SIG-M5 (cell line): ENCODE results near the gene PRELID1.

Experiments
- DNase-seq: peaks from one replicate; lab custom pipeline; 2025; lab: John Stamatoyannopoulos, UW

PRELID1 gene

DNA sequence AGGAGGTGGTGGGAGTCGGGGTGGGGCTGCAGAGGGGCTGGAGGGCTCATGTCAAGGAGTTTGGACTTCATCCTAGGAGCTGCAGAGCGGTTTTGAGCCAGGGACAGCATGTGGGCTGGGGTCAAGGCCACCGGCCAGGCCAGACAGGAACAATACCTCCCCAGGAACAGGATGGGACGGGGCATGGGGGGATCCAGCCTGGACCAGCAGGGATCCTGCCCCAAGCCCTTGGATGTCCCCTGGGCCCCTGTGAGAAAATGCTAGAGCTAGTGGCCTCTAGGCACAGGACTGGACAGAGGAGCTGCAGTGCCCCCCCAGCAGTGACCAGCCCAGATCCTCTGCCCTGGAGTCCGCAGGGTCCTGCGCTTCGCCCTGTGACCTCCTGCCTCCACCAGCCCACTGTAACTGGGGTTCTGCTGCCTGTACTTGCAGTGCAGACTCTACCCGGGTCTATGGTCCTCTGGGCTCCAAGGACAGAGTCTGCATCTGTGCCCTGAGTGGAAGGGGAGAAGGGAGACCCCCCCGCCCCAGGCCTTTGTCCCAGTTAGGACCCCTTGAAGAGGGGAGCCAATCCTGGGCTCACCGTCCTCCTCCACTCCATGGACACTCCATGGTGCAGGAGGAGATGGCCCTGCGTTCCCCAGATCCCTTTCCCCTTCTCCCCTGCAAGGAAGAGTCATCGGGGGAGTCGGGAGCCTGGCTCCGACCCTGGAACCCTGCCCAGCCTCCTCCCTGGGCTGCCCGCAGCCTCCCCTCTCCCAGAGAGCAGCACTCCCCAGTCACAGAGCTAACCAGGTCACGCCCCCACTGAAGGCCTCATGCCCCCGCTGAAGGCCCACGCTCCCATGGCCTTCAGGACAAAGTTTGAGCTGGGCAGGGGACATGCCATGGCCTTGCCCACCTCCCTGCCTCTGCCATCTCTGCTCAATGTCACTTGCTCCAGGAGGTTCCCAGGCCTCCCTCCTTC, 11.1 kb downstream of the PRELID1 start:
- DNase-seq: no peak

DNA sequence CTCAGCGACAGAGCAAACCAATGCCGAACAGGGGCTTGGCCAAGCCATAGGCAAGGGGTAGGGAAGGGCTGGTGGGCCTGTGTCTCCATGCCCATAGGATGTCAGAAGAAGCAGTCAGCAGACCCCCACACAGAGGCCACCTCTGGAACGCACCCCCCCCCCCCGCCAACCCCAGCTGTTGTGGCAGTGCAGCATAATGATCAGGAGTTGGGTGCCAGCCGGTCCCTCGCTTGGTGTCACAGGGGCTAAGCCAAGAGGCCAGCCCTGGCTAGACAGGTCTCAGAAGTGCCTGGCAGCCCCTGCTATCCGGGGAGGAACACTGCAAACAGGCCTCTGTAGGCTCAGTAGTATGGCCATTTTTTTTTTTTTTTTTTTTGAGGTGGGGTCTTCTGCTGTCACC, 11.8 kb downstream of the PRELID1 start:
- no peak for DNase-seq

DNA sequence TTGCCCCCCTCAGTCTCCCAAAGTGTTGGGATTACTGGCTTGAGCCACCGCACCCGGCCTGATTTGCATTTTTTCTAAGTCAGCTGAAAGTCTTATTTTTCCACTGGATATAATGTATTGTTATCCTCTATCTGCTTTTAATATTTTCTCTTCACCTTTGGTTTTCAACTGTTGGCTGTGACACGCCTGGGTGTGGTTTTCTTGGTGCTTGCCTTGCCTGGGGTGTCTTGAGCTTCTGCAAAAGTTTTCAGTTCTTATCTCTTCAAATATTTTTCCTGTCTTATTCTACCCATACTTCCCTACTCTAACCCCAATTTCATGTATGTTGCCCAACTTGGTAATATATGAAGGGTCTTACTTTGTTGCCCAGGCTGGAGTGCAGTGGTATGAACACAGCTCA, 12.4 kb downstream of the PRELID1 start:
- no peak for DNase-seq

DNA sequence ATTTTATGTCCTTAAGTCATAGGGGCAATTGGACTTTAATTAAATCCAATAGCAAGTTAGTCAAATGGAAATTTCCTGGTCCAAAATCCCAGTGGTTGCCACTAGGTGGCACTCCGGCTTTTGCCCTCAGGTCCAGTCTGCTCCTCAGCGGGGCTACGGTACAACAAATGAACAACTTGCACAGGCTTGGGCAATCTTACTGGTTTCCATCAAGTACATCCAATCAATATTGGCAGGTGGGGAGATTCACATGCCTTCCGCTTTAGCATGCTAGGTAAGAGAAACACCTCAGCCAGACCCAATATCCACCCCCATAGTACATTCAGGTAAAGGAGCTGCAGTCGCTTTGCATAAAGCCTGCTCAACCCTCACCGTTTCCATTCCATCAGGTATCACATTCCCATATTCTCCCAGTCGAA, 14.4 kb downstream of the PRELID1 start:
- DNase-seq: no peak

DNA sequence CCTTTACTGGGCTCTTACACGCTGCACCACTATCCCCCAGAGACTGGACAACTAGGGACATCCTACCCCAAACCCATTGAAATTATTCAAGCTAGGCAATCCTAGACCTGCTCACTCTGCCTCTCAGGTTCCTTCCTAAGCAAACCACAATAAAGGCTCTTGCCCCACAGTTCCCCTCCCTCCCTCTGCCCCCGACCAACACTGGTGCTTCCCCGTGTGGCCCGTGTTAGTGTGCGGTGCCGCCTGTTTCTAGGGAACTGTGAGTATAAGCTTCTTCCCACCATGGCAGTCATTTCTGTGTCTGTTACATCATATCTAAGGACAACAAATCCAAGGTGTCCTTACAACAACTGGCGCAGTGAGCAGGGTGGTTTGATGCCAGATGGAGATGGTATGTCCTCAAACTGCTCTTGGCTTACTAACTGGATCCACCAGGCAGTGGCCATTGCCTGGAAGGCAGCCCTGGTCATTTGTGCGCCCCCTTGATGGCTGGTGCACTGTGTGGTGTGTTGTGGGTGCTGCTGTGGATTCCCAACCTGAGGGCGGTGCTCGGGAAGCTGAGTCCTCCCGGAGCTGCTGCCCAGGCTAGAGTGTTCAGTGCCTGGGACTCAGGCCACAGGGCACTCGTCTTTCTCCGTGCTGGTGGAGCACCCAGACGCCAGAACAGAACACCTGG, 16.5 kb downstream of the PRELID1 start:
- no peak for DNase-seq

DNA sequence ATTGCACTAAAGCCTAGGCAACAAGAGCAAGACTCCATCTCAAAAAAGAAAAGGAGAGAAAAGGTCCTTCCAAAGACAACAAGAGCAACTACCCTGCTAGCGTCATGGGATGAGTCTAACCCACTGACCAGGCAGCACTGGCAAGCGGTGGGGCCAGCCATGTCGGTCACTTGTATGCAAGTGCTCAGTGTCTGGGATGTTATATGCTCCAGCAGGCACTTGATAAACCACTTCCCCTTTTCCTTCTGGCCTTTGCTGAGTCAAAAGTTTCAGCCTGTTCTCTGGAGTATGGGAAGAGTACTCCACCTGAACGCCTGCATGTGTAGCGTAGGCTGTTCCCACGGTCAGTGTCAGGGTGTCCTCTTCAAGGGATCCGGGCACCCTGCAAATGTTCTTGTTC, 17.3 kb downstream of the PRELID1 start:
- DNase-seq: no peak

DNA sequence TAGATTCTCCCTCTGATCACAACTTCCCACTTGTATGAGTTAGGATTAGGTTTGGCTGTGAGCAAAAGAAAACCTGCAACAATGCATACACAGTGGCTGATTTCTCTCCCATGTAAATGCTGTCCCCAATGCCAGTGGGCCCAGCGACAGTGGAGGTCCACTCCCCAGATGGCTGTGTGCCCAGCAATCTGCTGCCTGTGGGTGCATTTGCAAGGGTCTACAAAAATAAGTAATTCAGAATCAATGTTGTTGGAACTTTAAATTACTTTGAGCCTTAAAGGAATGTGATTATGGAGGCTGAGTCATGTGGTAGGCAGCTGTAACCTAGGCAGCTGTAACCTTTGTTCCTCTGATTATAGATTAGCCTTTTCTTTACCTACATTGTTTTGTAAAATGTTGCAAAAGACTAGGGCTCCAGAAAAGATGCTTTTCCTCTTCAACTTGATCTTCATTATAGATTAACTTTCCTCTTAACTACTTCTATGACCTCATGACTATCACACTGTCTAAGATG, 22.3 kb downstream of the PRELID1 start:
- DNase-seq: no peak

DNA sequence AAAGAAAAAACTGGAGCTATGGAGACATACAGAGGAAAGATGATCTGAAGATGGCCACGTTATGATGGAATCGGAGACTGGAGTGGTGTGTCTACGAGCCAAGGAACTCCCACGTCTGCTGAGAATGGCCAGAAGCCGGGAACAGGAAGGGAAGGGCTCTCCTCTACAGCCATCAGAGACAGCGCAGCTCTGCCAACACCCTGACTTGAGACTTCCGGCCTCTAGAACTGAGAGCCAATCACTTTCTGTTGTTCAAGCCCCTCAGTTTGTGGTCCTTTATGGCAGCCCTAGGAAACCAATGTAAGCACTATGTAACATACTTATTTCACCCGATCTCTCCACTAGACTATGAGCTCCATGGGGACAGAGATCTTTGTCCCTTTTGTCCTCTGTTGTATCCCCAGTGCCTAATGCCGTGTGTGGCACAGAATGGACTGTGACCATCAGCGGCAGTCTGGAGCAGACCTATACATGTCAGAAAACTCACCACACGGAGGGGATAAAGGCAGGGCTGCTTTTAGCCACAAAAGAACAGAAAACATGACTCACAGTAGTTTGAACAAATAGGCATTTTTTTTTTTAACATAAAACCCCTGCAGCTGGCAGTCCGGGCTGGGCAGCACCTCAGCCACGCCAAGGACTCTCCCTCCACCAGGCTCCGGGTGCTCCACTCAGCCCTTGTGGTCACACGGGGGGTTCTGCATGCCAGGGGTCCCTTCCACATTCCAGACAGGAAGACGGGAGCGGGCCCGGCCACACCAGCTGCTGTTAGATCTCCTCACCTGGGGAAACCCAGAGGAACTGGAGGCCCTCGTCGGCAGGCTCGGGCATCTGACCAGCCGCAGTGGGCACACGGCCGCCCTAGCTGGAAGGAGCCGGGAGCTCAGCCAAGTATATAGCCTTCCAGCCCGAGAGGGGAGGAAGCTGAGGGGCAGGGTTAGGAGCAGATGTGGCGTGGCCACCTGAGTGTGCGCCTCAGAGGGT, 24.2 kb downstream of the PRELID1 start:
- DNase-seq: no peak

DNA sequence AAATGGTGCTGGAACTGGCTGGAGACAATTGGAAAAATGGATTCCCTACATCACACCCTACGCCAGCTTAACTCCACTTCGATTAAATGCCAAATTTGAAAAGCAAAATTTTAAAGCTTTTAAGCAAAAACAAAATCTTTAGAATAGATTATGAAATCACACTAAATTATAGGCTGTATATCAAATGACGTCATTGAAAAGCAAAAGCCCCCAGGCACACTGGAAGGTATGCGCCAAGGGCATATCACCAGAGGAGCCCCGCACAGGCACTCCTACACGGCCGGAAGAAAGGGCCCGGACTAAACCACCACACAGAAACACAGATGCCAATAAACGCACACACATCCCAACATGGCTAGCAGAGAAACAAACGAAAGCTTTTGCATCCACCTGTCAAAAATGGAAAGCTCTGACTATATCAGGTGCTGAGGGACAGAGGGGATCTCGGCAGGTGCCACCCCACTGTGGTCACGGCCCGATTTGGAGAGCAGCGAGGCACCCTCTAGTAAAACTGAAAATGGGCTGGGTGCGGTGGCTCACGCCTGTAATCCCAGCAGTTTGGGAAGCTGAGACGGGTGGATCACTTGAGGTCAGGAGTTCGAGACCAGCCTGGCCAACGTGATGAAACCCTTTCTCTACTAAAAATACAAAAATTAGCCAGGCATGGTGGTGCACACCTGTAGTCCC, 25.1 kb downstream of the PRELID1 start:
- DNase-seq: no peak

DNA sequence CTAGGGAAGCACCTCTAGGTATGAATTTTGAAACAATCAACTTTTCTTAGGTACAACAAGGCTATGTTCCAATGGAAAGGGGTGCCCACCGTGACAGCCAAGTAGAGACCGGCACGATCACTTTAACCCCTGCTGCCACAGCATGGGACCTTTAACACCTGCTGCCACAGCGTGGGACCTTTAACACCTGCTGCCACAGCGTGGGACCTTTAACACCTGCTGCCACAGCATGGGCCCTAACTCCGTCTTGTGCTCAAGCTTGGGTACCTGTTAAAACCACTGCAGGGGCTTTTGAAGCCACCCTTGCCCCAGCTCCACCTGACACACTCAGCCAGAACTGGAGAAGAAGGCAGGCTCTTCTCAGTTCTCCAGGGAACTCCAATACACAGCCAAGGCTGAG, 26.3 kb downstream of the PRELID1 start:
- no peak for DNase-seq

DNA sequence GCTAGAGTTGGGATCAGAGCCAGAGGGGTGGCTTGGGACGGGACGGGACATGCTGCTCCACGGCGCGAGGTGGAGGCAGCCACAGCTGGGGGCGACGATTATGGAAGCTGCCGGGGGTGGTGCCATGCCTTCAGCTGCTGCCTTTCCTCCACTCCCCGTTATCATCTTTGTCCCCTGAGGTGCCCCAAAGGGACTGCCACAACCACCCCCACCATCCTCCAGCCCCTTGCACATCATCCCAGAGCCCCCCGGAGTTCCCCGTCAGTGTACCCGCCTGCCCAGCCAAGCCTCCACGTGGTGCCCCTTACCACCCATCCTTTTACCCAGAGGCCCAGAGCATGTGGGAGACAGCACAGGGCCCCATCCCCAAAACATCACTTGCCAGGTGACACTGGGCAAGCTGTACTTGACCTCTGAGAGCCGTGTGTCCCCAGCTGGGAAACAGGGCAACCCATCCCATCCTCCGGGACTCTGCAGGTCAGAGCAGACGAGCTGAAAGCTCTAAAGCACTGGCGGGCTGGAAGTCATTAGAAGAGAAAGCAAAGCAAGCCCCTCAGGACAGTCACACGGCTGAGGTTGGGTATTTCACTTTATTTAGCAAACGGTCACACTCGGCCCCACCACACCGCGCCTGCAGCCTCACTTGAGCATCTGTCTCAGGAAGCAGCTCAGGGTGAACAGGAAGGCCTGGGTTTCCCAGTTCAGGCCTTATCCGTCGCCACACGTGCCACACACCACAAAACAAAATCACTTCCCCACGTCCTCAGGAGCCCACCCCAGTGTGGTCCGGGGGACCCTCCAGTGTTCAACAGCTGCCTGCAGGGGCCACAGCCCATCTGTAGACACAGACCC, 27.6 kb downstream of the PRELID1 start:
- DNase-seq: no peak

DNA sequence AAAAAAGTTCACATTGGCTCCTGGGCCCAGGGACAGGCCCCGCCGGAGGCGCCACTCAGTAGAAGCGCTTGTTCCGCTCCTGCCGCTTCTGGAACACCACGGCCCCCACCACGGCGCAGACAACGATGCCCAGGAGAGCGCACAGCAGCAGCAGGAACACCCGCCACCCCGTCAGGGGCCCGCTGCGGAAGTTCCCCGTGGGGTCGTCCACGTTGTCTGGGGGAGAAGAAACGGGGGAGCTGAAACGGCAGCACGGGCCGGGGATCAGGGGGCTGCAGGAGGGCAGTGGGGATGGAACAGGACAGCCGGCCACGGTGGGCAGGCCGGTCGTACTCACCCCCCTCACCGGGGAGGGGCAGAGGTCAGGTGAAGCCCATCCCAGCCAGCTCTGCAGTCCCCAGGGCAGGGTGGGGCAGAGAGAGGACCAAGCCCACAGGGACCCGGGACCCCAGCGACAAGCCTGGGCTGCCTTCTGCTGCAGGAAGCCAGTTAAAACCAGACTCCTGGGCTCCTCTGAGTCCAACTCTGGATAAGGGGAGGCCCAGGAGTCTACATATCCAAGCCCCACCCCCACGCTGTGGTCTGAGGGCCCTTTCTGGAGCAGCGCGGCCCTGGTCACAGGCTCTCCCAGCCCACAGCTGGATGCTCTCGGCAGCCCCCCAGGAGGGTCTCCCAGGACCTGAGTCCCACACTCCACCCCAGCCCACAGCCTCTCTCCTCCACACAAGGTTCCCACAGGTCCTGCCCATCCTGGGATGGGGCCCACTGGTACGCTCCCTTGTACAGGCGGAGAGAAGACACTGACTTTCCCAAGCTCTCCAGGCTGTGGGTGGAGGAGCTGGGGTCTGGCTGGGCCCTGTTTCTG, 28.7 kb downstream of the PRELID1 start:
- DNase-seq: no peak

DNA sequence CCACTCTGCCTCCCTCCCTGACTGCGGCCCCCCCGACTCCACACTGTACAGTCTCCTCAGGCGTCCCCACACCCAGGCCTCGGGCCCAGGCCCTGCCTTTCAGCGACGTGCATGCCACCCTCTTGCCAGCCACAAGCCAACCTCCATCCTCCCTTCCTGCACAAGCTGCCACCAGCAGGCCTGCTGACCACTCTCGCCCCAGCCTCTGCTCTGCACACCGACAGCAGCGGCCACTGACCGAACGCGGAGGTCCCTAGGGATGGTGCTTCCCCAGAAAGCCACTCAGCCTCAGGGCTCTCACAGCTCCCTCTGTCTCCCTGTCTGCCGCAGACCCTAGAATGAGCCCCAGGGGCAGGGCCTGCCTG, 29.3 kb downstream of the PRELID1 start:
- DNase-seq: no peak

DNA sequence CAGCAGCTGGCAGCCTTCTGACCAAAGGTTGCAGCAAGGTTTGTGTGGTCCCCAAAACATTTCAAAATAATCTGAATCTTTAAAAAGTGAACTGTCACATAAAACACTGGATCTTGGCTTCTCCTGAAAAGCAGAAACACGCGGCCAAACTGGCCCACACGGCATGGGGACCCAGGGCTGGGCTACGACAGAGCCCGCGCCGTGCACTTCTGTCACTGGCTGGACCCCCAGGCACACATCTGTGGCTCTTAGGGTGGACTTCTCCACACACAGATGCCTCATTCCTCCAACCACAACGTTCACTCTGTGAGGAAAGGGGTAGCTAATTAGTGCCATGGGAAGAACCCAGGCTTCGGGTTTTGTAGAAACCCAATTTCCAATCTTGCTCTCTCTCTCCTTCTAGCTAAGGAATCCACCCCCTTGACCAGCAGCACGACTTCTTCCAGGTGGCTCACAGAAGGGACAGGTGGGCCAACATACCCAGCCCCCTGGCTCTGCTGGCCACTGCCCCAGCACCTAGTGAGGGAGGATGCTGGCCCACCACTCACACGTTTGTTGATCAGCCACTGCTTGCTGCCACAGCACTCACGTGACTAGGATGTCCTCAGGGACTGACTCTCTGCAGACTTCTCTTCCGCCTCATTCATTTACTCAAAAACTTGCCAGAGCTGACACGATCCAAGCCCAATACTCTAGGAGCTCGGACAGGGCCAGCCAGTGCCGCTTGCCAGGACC, 30.0 kb downstream of the PRELID1 start:
- DNase-seq: no peak

DNA sequence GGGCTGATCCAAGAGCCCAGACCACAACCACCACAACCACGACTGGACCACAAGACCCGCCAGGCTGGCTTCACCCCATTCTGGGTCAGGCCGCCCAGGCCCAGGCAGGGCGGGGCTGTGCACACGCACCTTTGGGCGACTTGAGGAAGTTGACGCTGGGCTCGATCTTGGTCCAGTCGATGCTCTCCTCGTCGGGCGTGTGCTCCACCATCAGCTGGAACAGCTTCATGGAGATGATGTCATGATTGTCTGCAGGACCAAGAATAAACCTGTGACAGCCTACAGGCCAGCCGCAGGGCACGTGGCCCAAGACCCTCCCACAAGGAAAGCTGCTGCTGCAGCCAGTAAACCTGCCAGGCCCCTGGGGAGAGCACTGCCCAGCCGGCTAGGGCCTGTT, 30.6 kb downstream of the PRELID1 start:
- no peak for DNase-seq

DNA sequence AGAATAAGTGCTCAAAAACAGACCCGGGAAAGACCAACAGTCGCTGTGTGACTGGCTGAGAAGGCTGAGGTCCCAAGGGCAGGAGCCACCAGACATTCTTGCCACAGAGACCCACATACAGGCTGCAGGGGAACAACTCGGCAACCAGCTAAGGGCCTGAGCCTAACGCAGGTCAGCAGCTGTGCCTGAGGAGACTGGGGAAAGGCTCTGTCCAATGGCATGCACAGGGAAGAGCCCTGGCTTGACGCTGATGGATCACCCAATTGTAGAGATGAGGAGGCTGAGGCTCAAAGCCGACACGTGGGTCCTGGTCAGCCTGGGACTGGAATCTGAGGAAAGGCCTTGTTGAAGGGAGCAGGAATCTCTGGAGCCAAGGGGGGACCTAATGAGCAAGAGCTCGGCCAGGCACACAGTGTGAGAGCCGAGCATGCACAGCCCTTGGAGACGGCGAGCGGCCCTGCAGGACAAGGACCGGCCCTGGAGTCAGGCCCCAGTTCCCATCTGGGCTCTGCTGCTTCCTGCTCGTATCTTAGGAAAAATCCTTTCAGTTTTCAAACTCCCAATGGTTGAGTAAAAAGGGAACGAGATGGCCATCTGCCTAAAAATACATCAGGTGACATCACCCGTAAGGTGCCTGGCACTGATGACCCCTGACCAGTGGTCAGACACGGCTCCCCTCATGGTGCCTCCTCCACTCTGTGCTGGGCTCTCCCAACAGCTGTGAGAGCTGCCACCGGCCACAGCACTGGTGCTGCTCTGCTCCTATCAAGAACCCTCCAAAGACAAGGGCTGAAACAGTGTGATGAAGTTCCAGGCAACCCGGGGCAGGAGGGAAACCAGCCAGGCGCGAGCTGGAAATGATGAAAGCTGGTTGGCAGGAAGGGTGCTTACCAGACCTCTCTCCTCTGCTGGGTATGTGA, 31.4 kb downstream of the PRELID1 start:
- no peak for DNase-seq

DNA sequence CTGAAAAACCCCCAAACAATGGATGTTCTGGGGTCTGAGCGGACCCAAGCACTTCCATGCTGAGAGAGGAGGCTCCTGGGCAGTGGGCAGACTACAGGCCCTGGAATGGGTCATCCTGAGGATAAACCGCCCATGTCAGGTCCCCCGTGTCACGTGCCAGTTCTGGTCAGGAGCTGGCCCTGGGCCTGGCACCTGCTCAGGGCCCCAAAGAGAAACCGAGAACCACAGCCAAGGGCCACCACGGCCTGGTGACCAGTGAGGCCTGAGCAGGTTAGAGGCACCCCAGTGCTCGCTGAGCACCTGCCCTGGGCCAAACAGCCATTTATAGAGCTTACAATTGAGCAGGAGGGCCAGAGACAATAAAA, 32.1 kb downstream of the PRELID1 start:
- no peak for DNase-seq

DNA sequence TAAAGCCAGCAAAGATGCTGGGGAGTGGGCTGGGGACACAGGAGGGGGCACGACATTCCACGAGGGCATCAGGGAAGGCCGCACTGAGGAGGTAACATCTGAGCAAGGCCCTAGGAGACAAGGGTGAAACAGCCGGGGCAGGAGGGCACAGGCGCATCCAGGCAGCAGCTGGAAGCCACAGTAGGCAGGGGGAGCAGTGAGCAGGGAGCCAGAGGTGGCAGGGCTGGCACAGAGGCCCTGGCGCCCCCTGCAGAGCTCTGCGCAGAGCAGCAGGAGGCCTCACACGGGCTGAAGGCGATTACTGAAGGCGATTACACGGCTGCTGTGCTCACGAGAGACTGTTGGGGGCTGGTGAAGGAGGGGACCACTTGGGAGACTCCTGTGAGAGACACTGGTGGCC, 32.5 kb downstream of the PRELID1 start:
- no peak for DNase-seq
